WTC11 (cell line): ENCODE data around the gene DUSP5. TPM values are rescaled to one million over a fixed set of nuclear protein-coding genes. Genes with fewer than 3 reads are reported as not detected.

Experiments
- ATAC-seq: fragments of 200-7000 bp; cut with Tn5 transposase; 2 replicates; pipeline ENCODE4 v1.10.0; 2021; ENCODE audit warnings: mild to moderate bottlenecking, moderate library complexity
- CTCF ChIA-PET: fragments of 300-600 bp; sonication (Branson Sonifier 250); formaldehyde crosslinking; loops from one replicate; lab custom pipeline; 2021; ENCODE audit warnings: antibody characterized with exemption; lab: Charles Lee
- POLR2A ChIA-PET: fragments of 350-600 bp; sonication (Branson Sonifier 250); formaldehyde crosslinking; loops from one replicate; lab custom pipeline; 2021; ENCODE audit warnings: antibody characterized with exemption; lab: Charles Lee
- DNase-seq: peaks from one replicate; pipeline ENCODE4 v3.0.0; 2021; ENCODE audit warnings: low spot score
- H3K27ac Mint-ChIP-seq: 2 replicates; pipeline ENCODE4 v1.8.0; 2021; ENCODE audit warnings: mixed read lengths
- H3K27me3 Mint-ChIP-seq: 2 replicates; pipeline ENCODE4 v1.8.0; 2021; ENCODE audit warnings: low read depth, mild to moderate bottlenecking, moderate library complexity, mixed read lengths
- H3K36me3 Mint-ChIP-seq: 2 replicates; pipeline ENCODE4 v1.8.0; 2021; ENCODE audit warnings: mixed read lengths
- H3K4me1 Mint-ChIP-seq: 2 replicates; pipeline ENCODE4 v1.8.0; 2022; ENCODE audit warnings: mixed read lengths
- H3K4me3 Mint-ChIP-seq: 2 replicates; pipeline ENCODE4 v1.8.0; 2021; ENCODE audit warnings: mild to moderate bottlenecking, moderate library complexity, mixed read lengths
- H3K9me3 Mint-ChIP-seq: 2 replicates; pipeline ENCODE4 v1.8.0; 2021; ENCODE audit warnings: mixed read lengths
- AFF4 ChIP-seq: sonication (generic); formaldehyde crosslinking; IDR thresholded peaks from 2 replicates; pipeline ENCODE4 v1.8.1; 2023; ENCODE audit warnings: mild to moderate bottlenecking, missing genetic modification reagents, borderline replicate concordance
- ATF2 ChIP-seq: sonication (generic); formaldehyde crosslinking; IDR thresholded peaks from 2 replicates; pipeline ENCODE4 v1.8.1; 2022; ENCODE audit warnings: low read depth, missing genetic modification reagents, borderline replicate concordance
- ATF6 ChIP-seq: sonication (generic); formaldehyde crosslinking; IDR thresholded peaks from 2 replicates; pipeline ENCODE4 v1.8.1; 2023; ENCODE audit warnings: mild to moderate bottlenecking, missing genetic modification reagents
- CBFB ChIP-seq: sonication (generic); formaldehyde crosslinking; IDR thresholded peaks from 2 replicates; pipeline ENCODE4 v1.8.1; 2022; ENCODE audit warnings: mild to moderate bottlenecking, low read depth, missing genetic modification reagents
- CDX4 ChIP-seq: fragments of 250-450 bp; sonication (Bioruptor Pico); IDR thresholded peaks from 2 replicates; pipeline ENCODE4 v1.9.0; 2021; ENCODE audit warnings: moderate library complexity, mild to moderate bottlenecking, inconsistent platforms, borderline replicate concordance
- CREM ChIP-seq: sonication (generic); formaldehyde crosslinking; IDR thresholded peaks from 2 replicates; pipeline ENCODE4 v1.8.1; 2022; ENCODE audit warnings: mild to moderate bottlenecking, missing genetic modification reagents, moderate library complexity
- E2F1 ChIP-seq: sonication (generic); formaldehyde crosslinking; IDR thresholded peaks from 2 replicates; pipeline ENCODE4 v1.8.0; 2022; ENCODE audit warnings: mild to moderate bottlenecking, missing genetic modification reagents
- ETV6 ChIP-seq: sonication (generic); formaldehyde crosslinking; IDR thresholded peaks from 2 replicates; pipeline ENCODE4 v1.8.1; 2022; ENCODE audit warnings: mild to moderate bottlenecking, missing genetic modification reagents
- FOXK1 ChIP-seq: sonication (generic); formaldehyde crosslinking; IDR thresholded peaks from 2 replicates; pipeline ENCODE4 v1.8.0; 2022; ENCODE audit warnings: mild to moderate bottlenecking, moderate library complexity, missing genetic modification reagents
- HMGXB4 ChIP-seq: sonication (generic); formaldehyde crosslinking; IDR thresholded peaks from 2 replicates; pipeline ENCODE4 v1.8.1; 2023; ENCODE audit warnings: mild to moderate bottlenecking, moderate library complexity, missing genetic modification reagents
- MLX ChIP-seq: sonication (generic); formaldehyde crosslinking; IDR thresholded peaks from 2 replicates; pipeline ENCODE4 v1.8.1; 2023; ENCODE audit warnings: mild to moderate bottlenecking, missing genetic modification reagents, moderate library complexity
- MXD4 ChIP-seq: fragments of 250-450 bp; sonication (Bioruptor Pico); IDR thresholded peaks from 2 replicates; pipeline ENCODE4 v1.8.0; 2021; ENCODE audit warnings: mild to moderate bottlenecking, moderate library complexity, borderline replicate concordance
- MYBL2 ChIP-seq: sonication (generic); formaldehyde crosslinking; IDR thresholded peaks from 2 replicates; pipeline ENCODE4 v1.8.1; 2023; ENCODE audit warnings: mild to moderate bottlenecking, moderate library complexity, missing genetic modification reagents
- NFYB ChIP-seq: sonication (generic); formaldehyde crosslinking; conservative IDR thresholded peaks from 2 replicates; pipeline ENCODE4 v1.8.0; 2022; ENCODE audit warnings: low read depth, missing genetic modification reagents
- PRDM15 ChIP-seq: sonication (generic); formaldehyde crosslinking; IDR thresholded peaks from 2 replicates; pipeline ENCODE4 v1.8.0; 2022; ENCODE audit warnings: missing genetic modification reagents
- PRRX2 ChIP-seq: fragments of 250-450 bp; sonication (Bioruptor Pico); IDR thresholded peaks from 2 replicates; pipeline ENCODE4 v1.8.0; 2021; ENCODE audit warnings: mild to moderate bottlenecking
- SOX15 ChIP-seq: fragments of 250-450 bp; sonication (Bioruptor Pico); IDR thresholded peaks from 2 replicates; pipeline ENCODE4 v1.9.0; 2021; ENCODE audit warnings: mild to moderate bottlenecking
- ZNF416 ChIP-seq: fragments of 250-450 bp; sonication (Bioruptor Pico); IDR thresholded peaks from 2 replicates; pipeline ENCODE4 v1.9.0; 2021; ENCODE audit warnings: mild to moderate bottlenecking, inconsistent platforms
- ZNF423 ChIP-seq: fragments of 250-450 bp; sonication (Bioruptor Pico); IDR thresholded peaks from 2 replicates; pipeline ENCODE4 v2.1.2; 2022; ENCODE audit warnings: mild to moderate bottlenecking, moderate library complexity
- ZSCAN18 ChIP-seq: fragments of 250-450 bp; sonication (Bioruptor Pico); IDR thresholded peaks from 2 replicates; pipeline ENCODE4 v2.1.2; 2022; ENCODE audit warnings: mild to moderate bottlenecking, moderate library complexity
- total RNA-seq: library from RNA; stranded (reverse); gene quantifications from 3 replicates; pipeline ENCODE4 v1.2.3, GENCODE V29; 2021

The DUSP5 gene
- total RNA-seq, 1 experiment from 2014 or later = 55.1 TPM

- no peaks in the 10 kb centered on the region for H3K36me3 Mint-ChIP-seq
- no peak for DNase-seq
- H3K4me1 Mint-ChIP-seq = peaks cover 16% of the 10 kb centered on the region
- TF ChIP-seq ZNF423 (no peak), ZSCAN18 (CRISPR knock-in tag) (no peak), MXD4 (no peak), FOXK1 (CRISPR knock-in tag) (no peak), SOX15 (CRISPR knock-in tag) (no peak), CBFB (no peak), MLX (CRISPR knock-in tag) (no peak), ATF2 (CRISPR knock-in tag) (no peak), ETV6 (no peak), PRDM15 (no peak), ATF6 (CRISPR knock-in tag) (no peak), CREM (CRISPR knock-in tag) (no peak), HMGXB4 (CRISPR knock-in tag) (no peak), E2F1 (CRISPR knock-in tag) (no peak), PRRX2 (CRISPR knock-in tag) (no peak), AFF4 (CRISPR knock-in tag) (no peak), ZNF416 (CRISPR knock-in tag) (no peak), NFYB (no peak), CDX4 (CRISPR knock-in tag) (no peak), MYBL2 (CRISPR knock-in tag) (no peak)
- TF ChIP-seq, all 79 proteins: peak for 0
- no peak overlapping the region for H3K27ac Mint-ChIP-seq
- ChIA-PET CTCF (no interaction called here), POLR2A (interaction anchor here (0.6 kb wide), 1 partner anchor 1681 kb away, joined by 4 read pairs; no protein-coding TSS in a partner anchor)
- H3K4me3 Mint-ChIP-seq = no peak overlapping the region
- no peaks in the 10 kb centered on the region for H3K9me3 Mint-ChIP-seq
- no peaks in the 10 kb centered on the region; the same call in none of the 2 replicates for H3K27me3 Mint-ChIP-seq
- ATAC-seq = no peak
These were observed 37.4 kb upstream of the DUSP5 start for GRCh38 chr10:110460111-110460809.
